ENCODE measurements around the gene PIR. TPM values are rescaled to one million over a fixed set of nuclear protein-coding genes. Genes with fewer than 3 reads are reported as not detected.

The PIR gene
- total and polyA plus RNA-seq, 2 of the 8 experiments (the other 6 are each of a cell fraction or from before 2014, with no cell fraction given) = 6.4 to 10.3 TPM

DNA sequence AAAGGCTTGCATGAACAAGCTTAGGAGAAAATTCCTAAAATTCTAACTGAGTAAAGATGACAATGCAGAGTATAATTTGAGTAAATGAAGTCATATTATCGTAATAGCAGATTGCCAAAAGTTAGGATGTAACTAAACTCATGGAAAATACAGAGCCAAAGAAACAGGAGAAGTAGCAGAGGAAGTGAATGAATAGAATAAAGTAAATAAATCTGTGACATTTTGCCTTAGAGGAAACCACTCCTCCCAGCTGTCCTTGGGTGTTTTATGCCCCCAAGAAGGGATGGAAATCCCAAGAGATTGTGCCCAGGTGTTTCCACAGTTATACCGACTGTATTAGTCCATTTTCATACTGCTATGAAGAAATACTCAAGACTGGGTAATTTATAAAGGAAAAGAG is 5.6 kb upstream of the PIR start (continued):
- TF ChIP-seq, protein P1, sequence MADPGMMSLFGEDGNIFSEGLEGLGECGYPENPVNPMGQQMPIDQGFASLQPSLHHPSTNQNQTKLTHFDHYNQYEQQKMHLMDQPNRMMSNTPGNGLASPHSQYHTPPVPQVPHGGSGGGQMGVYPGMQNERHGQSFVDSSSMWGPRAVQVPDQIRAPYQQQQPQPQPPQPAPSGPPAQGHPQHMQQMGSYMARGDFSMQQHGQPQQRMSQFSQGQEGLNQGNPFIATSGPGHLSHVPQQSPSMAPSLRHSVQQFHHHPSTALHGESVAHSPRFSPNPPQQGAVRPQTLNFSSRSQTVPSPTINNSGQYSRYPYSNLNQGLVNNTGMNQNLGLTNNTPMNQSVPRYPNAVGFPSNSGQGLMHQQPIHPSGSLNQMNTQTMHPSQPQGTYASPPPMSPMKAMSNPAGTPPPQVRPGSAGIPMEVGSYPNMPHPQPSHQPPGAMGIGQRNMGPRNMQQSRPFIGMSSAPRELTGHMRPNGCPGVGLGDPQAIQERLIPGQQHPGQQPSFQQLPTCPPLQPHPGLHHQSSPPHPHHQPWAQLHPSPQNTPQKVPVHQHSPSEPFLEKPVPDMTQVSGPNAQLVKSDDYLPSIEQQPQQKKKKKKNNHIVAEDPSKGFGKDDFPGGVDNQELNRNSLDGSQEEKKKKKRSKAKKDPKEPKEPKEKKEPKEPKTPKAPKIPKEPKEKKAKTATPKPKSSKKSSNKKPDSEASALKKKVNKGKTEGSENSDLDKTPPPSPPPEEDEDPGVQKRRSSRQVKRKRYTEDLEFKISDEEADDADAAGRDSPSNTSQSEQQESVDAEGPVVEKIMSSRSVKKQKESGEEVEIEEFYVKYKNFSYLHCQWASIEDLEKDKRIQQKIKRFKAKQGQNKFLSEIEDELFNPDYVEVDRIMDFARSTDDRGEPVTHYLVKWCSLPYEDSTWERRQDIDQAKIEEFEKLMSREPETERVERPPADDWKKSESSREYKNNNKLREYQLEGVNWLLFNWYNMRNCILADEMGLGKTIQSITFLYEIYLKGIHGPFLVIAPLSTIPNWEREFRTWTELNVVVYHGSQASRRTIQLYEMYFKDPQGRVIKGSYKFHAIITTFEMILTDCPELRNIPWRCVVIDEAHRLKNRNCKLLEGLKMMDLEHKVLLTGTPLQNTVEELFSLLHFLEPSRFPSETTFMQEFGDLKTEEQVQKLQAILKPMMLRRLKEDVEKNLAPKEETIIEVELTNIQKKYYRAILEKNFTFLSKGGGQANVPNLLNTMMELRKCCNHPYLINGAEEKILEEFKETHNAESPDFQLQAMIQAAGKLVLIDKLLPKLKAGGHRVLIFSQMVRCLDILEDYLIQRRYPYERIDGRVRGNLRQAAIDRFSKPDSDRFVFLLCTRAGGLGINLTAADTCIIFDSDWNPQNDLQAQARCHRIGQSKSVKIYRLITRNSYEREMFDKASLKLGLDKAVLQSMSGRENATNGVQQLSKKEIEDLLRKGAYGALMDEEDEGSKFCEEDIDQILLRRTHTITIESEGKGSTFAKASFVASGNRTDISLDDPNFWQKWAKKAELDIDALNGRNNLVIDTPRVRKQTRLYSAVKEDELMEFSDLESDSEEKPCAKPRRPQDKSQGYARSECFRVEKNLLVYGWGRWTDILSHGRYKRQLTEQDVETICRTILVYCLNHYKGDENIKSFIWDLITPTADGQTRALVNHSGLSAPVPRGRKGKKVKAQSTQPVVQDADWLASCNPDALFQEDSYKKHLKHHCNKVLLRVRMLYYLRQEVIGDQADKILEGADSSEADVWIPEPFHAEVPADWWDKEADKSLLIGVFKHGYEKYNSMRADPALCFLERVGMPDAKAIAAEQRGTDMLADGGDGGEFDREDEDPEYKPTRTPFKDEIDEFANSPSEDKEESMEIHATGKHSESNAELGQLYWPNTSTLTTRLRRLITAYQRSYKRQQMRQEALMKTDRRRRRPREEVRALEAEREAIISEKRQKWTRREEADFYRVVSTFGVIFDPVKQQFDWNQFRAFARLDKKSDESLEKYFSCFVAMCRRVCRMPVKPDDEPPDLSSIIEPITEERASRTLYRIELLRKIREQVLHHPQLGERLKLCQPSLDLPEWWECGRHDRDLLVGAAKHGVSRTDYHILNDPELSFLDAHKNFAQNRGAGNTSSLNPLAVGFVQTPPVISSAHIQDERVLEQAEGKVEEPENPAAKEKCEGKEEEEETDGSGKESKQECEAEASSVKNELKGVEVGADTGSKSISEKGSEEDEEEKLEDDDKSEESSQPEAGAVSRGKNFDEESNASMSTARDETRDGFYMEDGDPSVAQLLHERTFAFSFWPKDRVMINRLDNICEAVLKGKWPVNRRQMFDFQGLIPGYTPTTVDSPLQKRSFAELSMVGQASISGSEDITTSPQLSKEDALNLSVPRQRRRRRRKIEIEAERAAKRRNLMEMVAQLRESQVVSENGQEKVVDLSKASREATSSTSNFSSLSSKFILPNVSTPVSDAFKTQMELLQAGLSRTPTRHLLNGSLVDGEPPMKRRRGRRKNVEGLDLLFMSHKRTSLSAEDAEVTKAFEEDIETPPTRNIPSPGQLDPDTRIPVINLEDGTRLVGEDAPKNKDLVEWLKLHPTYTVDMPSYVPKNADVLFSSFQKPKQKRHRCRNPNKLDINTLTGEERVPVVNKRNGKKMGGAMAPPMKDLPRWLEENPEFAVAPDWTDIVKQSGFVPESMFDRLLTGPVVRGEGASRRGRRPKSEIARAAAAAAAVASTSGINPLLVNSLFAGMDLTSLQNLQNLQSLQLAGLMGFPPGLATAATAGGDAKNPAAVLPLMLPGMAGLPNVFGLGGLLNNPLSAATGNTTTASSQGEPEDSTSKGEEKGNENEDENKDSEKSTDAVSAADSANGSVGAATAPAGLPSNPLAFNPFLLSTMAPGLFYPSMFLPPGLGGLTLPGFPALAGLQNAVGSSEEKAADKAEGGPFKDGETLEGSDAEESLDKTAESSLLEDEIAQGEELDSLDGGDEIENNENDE (IDR thresholded peaks at IDR 0.05; ENCODE audit: insufficient replicate concordance, low read length) = no peak

Measured in H1 (cell line).